IgD-negative memory B cell (primary cell): Measurements from ENCODE around the gene ABCA13. TPM values are rescaled to one million over a fixed set of nuclear protein-coding genes. Genes with fewer than 3 reads are reported as not detected.

Source experiments
- H3K27ac Mint-ChIP-seq, 3 donors: one replicate each; pipeline ENCODE4 v1.8.0; 2020 to 2022; ENCODE audit warnings: mild to moderate bottlenecking in 3 of 3, mixed read lengths in 3 of 3, moderate library complexity in 1 of 3
- H3K27me3 Mint-ChIP-seq: one replicate; pipeline ENCODE4 v1.8.0; 2021; ENCODE audit warnings: mixed read lengths
- H3K36me3 Mint-ChIP-seq: one replicate; pipeline ENCODE4 v1.8.0; 2020; ENCODE audit warnings: mild to moderate bottlenecking, mixed read lengths
- H3K4me1 Mint-ChIP-seq, 3 donors: one replicate each; pipeline ENCODE4 v1.8.0; 2020 to 2022; ENCODE audit warnings: mixed read lengths in 3 of 3, mild to moderate bottlenecking in 1 of 3
- H3K4me3 Mint-ChIP-seq, 4 donors: one replicate each; pipeline ENCODE4 v1.8.0; 2020 to 2022; ENCODE audit warnings: mild to moderate bottlenecking in 4 of 4, mixed read lengths in 4 of 4, moderate library complexity in 3 of 4
- H3K9me3 Mint-ChIP-seq, 3 donors: one replicate each; pipeline ENCODE4 v1.8.0; 2020 to 2021; ENCODE audit warnings: mixed read lengths in 3 of 3, mild to moderate bottlenecking in 1 of 3
- polyA plus RNA-seq: library from polyadenylated mRNA; unstranded; fragments of 300-500 nt; fragmentation: Illumina TruSeq; gene quantifications from one replicate; pipeline ENCODE4 v1.2.3, GENCODE V29; 2021

The ABCA13 gene
- polyA plus RNA-seq, 1 donor from 2014 or later, result not detected

GRCh38 chr7:48381571-48381970 lies 210.3 kb downstream of the ABCA13 start:
- H3K9me3 Mint-ChIP-seq, result peaks cover 0 to 5% (median 2%) of the 10 kb centered on the region in 3 donors
- no peak overlapping the region for H3K4me3 Mint-ChIP-seq
- no peaks in the 10 kb centered on the region for H3K36me3 Mint-ChIP-seq
- peak overlapping the region in 1 of 3 donors; percentile 47 for H3K27ac Mint-ChIP-seq
- H3K4me1 Mint-ChIP-seq, result no peaks in the 10 kb centered on the region
- H3K27me3 Mint-ChIP-seq, result no peaks in the 10 kb centered on the region

GRCh38 chr7:48384180-48384752 lies 213.0 kb downstream of the ABCA13 start:
- no peak overlapping the region for H3K27ac Mint-ChIP-seq
- H3K27me3 Mint-ChIP-seq, result no peaks in the 10 kb centered on the region
- H3K4me3 Mint-ChIP-seq, result no peak overlapping the region
- H3K36me3 Mint-ChIP-seq, result no peaks in the 10 kb centered on the region
- H3K4me1 Mint-ChIP-seq, result no peaks in the 10 kb centered on the region
- peaks cover 0 to 5% (median 2%) of the 10 kb centered on the region in 3 donors for H3K9me3 Mint-ChIP-seq

- H3K27me3 Mint-ChIP-seq, result no peaks in the 10 kb centered on the region
- H3K4me3 Mint-ChIP-seq, result no peak overlapping the region
- H3K4me1 Mint-ChIP-seq, result no peaks in the 10 kb centered on the region
- H3K27ac Mint-ChIP-seq, result no peak overlapping the region
- no peaks in the 10 kb centered on the region for H3K36me3 Mint-ChIP-seq
- H3K9me3 Mint-ChIP-seq, result peaks cover 0 to 8% (median 2%) of the 10 kb centered on the region in 3 donors
These were observed 216.7 kb downstream of the ABCA13 start for GRCh38 chr7:48387932-48388331.

GRCh38 chr7:48388911-48389310 lies 217.7 kb downstream of the ABCA13 start:
- Mint-ChIP-seq H3K4me3 (no peak overlapping the region), H3K9me3 (peaks cover 0 to 8% (median 2%) of the 10 kb centered on the region in 3 donors), H3K27ac (no peak overlapping the region), H3K36me3 (no peaks in the 10 kb centered on the region), H3K27me3 (no peaks in the 10 kb centered on the region), H3K4me1 (no peaks in the 10 kb centered on the region)

- no peaks in the 10 kb centered on the region for H3K36me3 Mint-ChIP-seq
- H3K27me3 Mint-ChIP-seq, result no peaks in the 10 kb centered on the region
- H3K4me3 Mint-ChIP-seq, result no peak overlapping the region
- H3K4me1 Mint-ChIP-seq, result no peaks in the 10 kb centered on the region
- peaks cover 0 to 8% (median 2%) of the 10 kb centered on the region in 3 donors for H3K9me3 Mint-ChIP-seq
- H3K27ac Mint-ChIP-seq, result no peak overlapping the region
These were observed 218.7 kb downstream of the ABCA13 start for GRCh38 chr7:48389977-48390376.

GRCh38 chr7:48390388-48391327 lies 219.4 kb downstream of the ABCA13 start:
- H3K4me1 Mint-ChIP-seq, result no peaks in the 10 kb centered on the region
- peaks cover 0 to 8% (median 0%) of the 10 kb centered on the region in 3 donors for H3K9me3 Mint-ChIP-seq
- H3K36me3 Mint-ChIP-seq, result no peaks in the 10 kb centered on the region
- no peak overlapping the region for H3K4me3 Mint-ChIP-seq
- no peak overlapping the region for H3K27ac Mint-ChIP-seq
- no peaks in the 10 kb centered on the region for H3K27me3 Mint-ChIP-seq

- Mint-ChIP-seq H3K27ac (no peak overlapping the region), H3K4me1 (no peaks in the 10 kb centered on the region), H3K27me3 (no peaks in the 10 kb centered on the region), H3K4me3 (no peak overlapping the region), H3K36me3 (no peaks in the 10 kb centered on the region), H3K9me3 (peaks cover 0 to 3% (median 0%) of the 10 kb centered on the region in 3 donors)
These were observed 226.9 kb downstream of the ABCA13 start for GRCh38 chr7:48398191-48398590.

- Mint-ChIP-seq H3K9me3 (peaks cover 0 to 3% (median 0%) of the 10 kb centered on the region in 3 donors), H3K27me3 (no peaks in the 10 kb centered on the region), H3K4me3 (no peak overlapping the region), H3K4me1 (peaks cover 0 to 2% (median 0%) of the 10 kb centered on the region in 3 donors), H3K27ac (no peak overlapping the region), H3K36me3 (no peaks in the 10 kb centered on the region)
These were observed 231.5 kb downstream of the ABCA13 start for GRCh38 chr7:48402721-48403120.

- Mint-ChIP-seq H3K4me3 (no peak overlapping the region), H3K27ac (peak overlapping the region in 1 of 3 donors; percentile 31), H3K9me3 (peaks cover 0 to 5% (median 0%) of the 10 kb centered on the region in 3 donors), H3K4me1 (no peaks in the 10 kb centered on the region), H3K36me3 (no peaks in the 10 kb centered on the region), H3K27me3 (no peaks in the 10 kb centered on the region)
These were observed 237.5 kb downstream of the ABCA13 start for GRCh38 chr7:48408731-48409130.

GRCh38 chr7:48411619-48412018 lies 240.4 kb downstream of the ABCA13 start:
- Mint-ChIP-seq H3K4me1 (no peaks in the 10 kb centered on the region), H3K4me3 (no peak overlapping the region), H3K9me3 (peaks cover 0 to 5% (median 0%) of the 10 kb centered on the region in 3 donors), H3K27ac (no peak overlapping the region), H3K27me3 (no peaks in the 10 kb centered on the region), H3K36me3 (no peaks in the 10 kb centered on the region)

- Mint-ChIP-seq H3K36me3 (no peaks in the 10 kb centered on the region), H3K27ac (no peak overlapping the region), H3K4me3 (no peak overlapping the region), H3K9me3 (no peaks in the 10 kb centered on the region), H3K4me1 (no peaks in the 10 kb centered on the region), H3K27me3 (no peaks in the 10 kb centered on the region)
These were observed 242.9 kb downstream of the ABCA13 start for GRCh38 chr7:48414011-48414732.

- no peak overlapping the region for H3K4me3 Mint-ChIP-seq
- H3K9me3 Mint-ChIP-seq, result no peaks in the 10 kb centered on the region
- no peaks in the 10 kb centered on the region for H3K4me1 Mint-ChIP-seq
- H3K36me3 Mint-ChIP-seq, result no peaks in the 10 kb centered on the region
- H3K27me3 Mint-ChIP-seq, result no peaks in the 10 kb centered on the region
- H3K27ac Mint-ChIP-seq, result no peak overlapping the region
These were observed 245.2 kb downstream of the ABCA13 start for GRCh38 chr7:48416327-48416908.

- peaks cover 0 to 6% (median 0%) of the 10 kb centered on the region in 3 donors for H3K9me3 Mint-ChIP-seq
- no peaks in the 10 kb centered on the region for H3K4me1 Mint-ChIP-seq
- no peaks in the 10 kb centered on the region for H3K36me3 Mint-ChIP-seq
- H3K27ac Mint-ChIP-seq, result no peak overlapping the region
- no peak overlapping the region for H3K4me3 Mint-ChIP-seq
- H3K27me3 Mint-ChIP-seq, result peaks cover 2% of the 10 kb centered on the region
These were observed 248.1 kb downstream of the ABCA13 start for GRCh38 chr7:48419401-48419800.

GRCh38 chr7:48420206-48420605 lies 248.9 kb downstream of the ABCA13 start:
- Mint-ChIP-seq H3K4me3 (no peak overlapping the region), H3K27me3 (peaks cover 2% of the 10 kb centered on the region), H3K4me1 (no peaks in the 10 kb centered on the region), H3K27ac (no peak overlapping the region), H3K9me3 (peaks cover 0 to 6% (median 0%) of the 10 kb centered on the region in 3 donors), H3K36me3 (no peaks in the 10 kb centered on the region)

- Mint-ChIP-seq H3K27me3 (peaks cover 2% of the 10 kb centered on the region), H3K4me1 (no peaks in the 10 kb centered on the region), H3K4me3 (no peak overlapping the region), H3K9me3 (peaks cover 0 to 6% (median 0%) of the 10 kb centered on the region in 3 donors), H3K36me3 (no peaks in the 10 kb centered on the region), H3K27ac (no peak overlapping the region)
These were observed 250.1 kb downstream of the ABCA13 start for GRCh38 chr7:48421357-48421756.
